GM21717 (cell line): Measurements from ENCODE around the gene RASL10B.
"Not testable (repeated sequence)": the region's sequence is repeated elsewhere in the genome, so short reads cannot be mapped to it uniquely, and the experiment has no call there.

Experiments
- ATAC-seq: cut with Tn5 transposase; IDR thresholded peaks from one replicate; pipeline ENCODE4 v1.9.1; 2021; ENCODE audit warnings: mild to moderate bottlenecking, moderate library complexity; ENCODE audit not compliant: unreplicated experiment

Gene RASL10B, protein sequence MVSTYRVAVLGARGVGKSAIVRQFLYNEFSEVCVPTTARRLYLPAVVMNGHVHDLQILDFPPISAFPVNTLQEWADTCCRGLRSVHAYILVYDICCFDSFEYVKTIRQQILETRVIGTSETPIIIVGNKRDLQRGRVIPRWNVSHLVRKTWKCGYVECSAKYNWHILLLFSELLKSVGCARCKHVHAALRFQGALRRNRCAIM

DNA sequence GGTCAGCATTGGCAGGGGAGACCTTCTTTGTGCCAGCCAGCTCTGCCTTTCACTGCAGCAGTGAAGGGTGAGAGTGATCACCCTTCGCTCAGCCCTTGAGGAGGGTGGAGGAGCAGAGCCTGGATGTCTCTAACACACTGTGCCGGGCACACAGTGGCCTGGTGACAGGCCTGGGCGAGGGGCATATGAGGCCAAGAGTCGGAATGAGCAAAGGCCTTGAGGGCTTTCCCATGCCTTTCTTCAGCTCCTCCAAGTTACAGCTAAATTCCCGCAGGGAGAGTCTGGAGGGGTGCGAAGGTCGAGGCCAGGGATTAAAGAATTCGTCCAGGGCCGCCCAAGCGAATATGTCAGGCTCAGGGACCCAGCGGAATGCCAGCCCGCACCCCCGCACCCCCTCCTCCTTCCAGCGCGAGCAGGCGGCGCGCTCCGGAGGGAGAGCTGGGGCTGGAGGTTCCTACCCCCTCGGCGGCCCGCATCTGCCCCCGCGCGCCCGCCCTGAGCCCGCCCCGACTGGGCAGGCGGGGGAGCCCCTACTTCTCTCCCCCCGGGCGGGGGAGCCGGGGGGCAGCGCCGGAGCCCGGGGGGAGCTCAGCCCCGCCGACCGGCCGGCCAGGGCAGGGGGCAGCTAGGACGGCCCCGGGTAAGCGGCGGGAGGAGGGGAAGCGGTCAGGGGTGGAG, at the start of gene RASL10B:
RASL10B (plus strand) TSS at position 401 of the 678 bp plus-strand sequence. CDS start 3,546 bp downstream, outside the sequence.
- ATAC-seq = no peak

DNA sequence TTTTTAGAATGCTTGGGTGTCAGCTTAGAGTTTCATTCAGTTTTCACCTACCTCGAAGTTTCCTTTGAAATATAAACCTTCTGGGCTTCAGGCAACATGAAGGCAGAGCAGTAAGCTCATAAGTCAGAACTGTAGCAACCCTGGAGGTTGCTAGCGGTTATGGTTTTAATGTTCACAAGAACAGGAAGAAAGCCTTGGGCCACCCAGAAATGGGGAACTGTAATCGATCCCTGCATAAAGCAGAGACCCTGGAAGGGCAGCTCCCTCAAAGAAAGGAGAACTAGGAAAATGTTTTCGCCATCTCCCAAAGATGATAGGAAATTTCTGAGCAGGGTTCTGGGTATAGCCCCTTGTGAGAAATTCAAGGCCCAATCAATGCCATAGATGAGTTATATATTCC, 47.8 kb upstream of the RASL10B start:
- no peak for ATAC-seq

DNA sequence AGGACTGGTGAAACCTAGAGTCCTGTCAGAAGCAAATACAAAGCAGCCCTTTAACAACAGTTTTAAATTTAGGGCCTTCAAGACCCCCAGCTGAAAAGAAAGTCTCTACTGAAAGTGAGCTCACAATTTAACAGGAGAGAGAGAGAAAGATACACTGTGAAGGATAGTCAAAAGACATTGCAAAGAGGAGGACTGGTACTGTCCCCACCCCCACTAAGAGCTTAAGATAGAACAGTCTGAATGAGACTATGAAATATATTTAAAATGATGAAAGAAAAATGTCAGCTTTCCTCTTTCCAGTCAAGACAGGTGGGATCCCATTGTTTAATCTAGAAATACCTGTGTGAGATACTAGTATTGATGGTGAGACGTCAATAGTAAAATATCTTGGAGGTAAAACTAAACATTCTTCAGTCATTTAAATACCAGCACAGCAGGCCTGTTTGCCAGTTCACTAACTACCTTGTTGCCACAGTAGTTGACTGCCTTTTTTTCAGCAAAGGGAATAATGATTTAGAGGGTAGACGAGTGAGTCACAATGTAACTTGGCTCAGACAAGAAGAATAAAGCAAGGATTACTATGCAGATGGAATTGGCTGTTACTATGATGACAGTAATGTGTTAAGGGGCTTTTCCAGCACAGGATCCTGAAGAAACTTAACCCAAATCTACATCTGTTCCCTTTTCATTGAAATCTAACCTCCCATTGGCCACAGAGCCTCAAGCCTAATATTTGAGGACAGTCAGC, 47.2 kb upstream of the RASL10B start:
- no peak for ATAC-seq

DNA sequence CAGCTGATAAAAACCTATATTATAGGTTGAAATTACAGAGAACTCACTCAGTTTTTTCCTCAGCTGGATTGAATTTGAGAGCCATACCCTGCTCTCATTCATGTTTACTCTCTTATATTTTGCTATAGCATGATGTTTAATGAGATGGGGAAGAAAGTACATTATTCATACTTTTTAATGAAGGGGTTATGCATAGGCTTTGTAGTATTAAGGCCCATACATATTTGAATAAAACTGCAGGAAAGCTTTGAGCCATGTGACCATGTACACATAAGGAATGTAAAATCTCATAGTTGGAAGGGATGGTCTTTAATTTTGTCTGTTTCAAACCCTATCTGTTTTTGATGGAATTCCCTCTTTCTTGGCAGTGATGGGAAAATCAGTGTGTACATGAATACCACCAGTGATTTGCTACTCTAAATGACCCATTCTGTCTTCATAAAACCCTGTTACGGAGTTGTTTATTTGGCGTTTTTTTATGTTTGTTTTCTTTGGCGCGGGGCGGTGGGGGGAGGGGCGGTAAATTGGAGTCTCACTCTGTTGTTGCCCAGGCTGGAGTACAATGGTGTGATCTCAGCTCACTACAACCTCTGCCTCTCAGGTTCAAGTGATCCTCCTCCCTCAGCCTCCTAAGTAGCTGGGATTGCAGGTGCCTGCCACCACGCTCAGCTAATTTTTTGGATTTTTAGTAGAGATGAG, 38.8 kb upstream of the RASL10B start:
- no peak for ATAC-seq

DNA sequence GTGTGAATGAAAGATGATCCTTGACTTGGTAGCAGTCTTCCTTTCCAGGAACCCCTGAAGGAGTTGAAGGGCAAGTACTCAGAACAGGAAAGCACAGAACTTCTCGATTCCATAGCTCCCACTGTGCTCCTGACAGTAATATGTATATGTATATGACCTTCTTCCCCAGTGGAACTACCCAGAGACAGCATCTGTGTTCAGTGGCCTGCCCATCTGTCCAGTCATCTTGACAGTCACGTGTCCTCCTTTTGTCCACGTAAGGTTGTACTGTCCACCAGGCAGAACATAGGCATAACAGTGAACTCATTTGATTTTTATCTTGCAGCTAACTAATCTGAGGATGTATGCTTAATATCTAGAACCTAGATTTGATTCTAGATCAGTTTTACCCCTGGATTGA, 37.8 kb upstream of the RASL10B start:
- no peak for ATAC-seq

DNA sequence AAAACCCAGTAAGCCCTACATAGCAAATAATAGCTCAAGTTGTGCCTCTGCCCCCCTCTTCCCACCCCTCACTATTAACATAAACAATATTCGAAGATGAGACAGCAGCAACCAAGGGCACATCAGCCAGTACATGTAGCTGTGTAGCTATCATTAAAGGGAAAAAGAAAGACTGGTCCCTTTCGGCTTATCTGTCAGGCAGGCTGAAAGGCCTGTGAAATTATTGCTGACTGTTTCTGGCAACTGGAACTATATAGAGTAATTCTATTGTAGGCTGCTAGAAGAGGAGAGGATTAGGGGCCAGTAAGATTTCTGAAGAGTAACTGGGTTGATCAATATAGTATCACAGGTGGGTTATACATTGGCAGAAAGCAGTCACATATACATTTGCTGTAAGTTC, 36.5 kb upstream of the RASL10B start:
- ATAC-seq = no peak

DNA sequence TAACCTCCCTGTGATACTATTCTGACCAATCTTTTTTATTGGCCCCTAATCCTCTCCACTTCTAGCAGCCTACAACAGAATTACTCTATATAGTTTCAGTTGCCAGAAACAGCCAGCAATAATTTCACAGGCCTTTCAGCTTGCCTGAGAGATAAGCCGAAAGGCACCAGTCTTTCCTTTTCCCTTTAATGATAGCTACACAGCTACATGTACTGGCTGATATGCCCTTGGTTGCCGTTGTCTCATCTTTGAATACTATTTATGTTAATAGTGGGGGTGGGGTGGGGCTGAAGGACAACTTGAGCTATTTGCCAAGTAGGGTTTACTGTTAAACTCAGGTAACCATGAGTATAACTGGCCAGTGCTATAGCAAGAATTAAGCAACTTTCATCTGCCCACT, 35.8 kb upstream of the RASL10B start:
- no peak for ATAC-seq

DNA sequence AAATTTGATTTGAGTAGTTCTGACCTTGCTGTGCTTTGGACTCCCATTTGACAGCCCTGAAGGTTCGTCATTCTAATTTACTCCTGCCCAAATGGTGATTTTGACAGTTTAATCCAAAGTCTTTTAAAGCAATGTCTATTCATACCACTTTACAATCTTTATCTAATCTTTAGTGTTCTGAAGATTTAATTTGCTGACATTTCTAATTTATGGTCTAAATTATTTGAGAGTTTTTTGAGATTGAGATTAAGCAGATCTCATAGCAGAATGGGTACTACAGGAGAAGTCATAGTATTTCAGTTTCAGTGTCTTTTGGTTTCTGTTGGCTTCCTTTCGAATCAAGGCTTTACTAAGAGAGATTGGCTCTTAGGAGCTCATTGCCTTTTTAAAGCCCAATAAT, 32.6 kb upstream of the RASL10B start:
- no peak for ATAC-seq

DNA sequence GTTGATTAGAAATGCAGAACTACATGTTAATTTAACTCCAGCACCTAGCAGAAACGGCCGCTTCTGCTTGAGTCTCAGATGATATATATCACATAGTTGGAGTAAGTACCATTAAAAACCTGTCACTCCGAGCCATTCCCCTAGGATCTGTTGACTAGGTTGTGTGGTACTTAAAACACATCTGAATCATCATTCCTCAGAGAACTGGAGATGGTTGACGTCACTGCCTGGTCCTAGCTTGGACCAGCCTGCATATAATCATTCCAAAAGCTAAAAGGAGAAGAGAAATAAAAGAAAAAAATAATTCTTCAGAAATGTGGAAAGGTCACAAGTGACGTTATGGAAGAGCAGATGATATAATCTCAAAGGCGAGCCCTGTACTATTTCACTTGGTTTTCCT, 31.3 kb upstream of the RASL10B start:
- no peak for ATAC-seq

DNA sequence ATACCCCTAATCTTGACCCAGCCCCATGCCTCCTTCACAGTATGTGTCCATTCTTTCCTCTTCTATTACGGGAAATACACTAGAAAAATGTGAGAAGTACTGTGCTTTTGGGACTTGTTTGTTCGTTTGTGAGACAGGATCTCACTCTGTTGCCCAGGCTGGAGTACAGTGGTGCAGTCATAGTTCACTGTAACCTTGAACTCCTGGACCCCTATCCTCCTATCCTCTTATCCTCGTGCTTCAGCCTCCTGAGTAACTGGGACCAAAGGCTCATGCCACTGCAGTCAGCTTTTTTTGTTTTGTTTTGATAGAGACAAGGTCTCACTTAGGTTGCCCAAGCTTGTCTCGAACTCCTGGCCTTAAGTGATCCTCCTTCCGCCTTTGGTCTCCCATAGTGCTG, 29.9 kb upstream of the RASL10B start:
- ATAC-seq = no peak

DNA sequence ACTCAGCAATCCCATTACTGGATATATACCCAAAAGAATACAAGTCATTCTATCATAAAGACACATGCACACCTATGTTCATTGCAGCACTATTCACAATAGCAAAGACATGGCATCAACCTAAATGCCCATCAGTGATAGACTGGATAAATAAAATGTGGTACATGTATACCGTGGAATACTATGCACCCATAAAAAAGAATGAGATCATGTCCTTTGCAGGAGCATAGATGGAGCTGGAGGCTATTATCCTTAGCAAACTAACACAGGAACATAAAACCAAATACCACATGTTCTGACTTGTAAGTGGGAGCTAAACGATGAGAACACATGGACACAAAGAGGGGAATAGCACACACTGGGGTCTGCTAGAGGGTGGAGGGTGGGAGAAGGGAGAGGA, 28.1 kb upstream of the RASL10B start:
- not testable (repeated sequence) for ATAC-seq

DNA sequence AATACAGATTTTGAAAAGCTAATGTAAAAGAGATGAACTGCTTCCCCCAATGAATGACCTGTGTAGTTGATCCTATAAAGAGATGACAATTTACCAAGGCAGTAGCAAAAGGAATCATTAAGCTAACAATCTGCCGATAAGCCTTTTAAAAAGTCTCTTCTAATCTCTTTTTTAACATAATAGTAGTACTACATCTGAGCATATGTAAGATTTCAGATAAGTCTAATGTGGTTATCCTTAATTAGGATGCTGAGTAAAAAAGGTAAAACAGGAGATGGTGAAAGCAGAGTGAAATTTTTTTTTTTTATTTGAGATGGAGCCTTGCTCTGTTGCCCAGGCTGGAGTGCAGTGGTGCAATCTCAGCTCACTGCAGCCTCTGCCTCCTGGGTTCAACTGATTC, 26.2 kb upstream of the RASL10B start:
- ATAC-seq = no peak

DNA sequence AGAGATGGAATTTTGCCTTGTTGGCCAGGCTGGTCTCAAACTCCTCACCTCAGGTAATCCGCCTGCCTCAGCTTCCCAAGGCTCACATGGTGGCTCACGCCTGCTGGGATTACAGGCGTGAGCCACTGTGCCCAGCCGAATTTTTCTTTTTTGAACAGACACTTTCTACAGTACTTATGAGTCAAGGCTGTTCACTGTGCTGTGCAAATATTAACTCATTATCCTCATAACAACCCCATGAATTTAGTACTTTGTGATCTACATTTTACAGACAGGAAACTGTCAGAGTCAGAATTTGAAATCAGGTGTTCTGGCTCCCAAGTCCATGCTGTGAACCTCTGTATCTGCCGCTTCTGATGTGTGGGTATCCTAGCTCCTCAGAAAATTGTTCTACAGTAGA, 25.7 kb upstream of the RASL10B start:
- no peak for ATAC-seq

DNA sequence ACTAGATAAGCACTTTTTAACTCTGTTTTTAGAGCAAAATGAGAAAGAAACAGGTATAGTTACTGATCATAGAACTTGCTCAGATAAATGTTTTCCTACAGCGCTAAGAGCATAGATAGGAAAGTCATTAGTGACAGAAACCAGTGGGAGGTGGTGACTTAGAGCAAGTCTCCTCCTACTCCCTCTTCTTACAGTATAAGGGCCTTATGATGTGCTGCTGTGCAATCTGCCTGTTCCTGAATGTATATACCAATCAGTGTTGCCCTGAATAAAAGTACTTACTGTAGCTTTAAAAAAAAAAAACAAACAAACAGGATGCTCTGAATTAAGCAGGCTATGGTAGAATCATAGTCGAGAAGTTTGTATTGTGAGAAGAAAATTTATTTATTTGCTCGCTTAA, 23.3 kb upstream of the RASL10B start:
- no peak for ATAC-seq

DNA sequence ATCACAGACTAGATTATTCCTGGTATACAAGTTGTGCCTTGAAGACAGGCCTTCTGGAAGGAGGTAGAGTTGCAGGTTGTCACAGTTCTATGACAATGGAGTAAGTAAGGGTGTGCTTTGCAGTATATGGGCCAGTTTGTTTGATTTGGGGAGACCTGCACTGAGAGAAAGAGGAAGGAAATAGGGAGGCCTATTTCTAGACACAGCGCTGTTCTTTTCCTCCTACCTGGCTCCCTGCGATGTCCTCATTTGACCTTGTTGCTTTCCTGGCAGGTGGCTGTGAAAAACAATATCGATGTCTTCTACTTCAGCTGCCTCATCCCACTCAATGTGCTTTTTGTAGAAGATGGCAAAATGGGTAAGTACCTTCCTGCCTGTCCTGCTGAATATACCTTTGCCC, 22.5 kb upstream of the RASL10B start:
- ATAC-seq = no peak

DNA sequence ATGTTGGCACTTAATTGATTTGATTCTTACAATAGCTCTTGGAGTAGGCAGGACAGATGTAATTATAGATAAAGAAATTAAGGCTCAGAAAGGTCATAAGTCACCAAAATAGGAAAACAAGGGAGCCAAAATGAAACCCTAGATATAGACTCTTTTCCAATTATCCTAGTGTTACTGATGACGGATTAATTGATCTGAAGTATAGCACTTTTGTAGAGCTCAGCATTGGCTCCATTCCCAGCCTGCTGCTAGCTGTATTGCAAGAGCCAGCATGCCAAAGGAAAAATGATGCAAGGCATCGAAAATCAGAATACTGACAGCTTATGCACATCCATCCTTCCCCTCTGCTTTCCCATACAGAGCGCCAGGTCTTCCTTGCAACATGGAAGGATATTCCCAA, 21.6 kb upstream of the RASL10B start:
- no peak for ATAC-seq

DNA sequence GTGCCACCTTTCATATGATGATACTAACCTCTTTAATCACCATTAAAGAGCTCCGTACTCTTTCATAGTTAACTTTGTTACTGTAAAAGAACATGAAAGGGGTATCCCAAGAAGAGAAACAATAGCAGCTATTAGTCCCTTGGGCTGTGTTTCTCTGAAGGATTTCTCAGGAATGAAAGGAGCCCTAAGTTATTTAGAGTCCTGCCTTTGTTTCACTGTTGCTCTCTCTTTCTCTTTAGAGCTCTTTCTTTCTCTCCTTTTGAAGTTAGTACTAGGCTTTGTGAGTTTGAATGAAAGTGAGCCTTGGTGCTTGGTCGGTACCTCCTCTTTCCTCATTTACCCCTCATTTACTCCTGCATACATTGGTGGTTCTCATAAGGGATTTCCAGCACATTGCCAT, 20.5 kb upstream of the RASL10B start:
- ATAC-seq = no peak

DNA sequence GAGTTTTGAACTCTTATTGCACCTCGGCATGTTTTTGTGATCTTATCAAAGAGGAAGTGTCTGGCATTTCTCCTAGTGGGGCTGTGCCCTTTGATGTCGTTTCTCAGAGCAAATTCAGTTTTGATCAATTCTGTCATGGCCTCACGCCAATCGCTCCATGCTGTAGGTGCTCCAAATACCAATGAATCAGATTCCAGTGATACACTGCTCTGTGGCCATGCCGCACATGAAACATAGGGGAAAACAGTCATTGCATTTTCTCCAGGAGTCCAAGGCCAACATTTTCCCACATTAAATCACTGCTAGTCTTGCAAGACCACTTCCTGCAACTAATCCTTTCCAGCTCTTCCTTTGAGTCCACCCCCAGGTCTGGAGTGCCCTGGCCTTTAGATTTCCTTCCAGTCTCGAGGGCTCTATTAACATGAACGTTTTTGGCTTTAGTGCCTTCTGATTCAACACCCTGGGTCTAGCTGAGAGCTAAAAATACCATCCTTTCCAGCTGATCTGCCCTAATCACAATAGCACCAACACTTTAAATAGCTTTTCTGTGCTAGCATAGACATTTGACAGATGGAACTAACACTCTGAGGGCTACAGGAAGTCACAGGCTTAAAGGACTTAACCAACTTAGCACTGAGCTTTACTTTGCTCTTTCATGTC, 18.2 kb upstream of the RASL10B start:
- no peak for ATAC-seq

DNA sequence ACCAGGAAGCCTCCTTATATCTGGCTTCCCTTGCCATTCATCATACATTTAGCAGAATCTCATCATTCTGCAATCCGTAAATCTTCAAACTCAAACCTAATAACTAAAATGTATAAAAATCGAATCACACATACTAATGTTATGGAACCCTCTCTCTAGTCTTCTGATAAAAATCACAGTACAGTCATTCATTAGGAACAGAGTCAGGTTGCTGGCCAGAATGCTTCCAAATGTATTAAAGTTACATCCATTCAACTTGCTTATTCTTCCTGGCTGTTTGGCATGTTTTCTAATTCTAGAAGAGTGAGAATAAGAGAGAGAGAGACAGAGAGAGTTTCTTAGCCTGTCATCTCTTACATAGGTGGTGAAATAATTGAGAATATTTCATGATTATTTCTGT, 16.5 kb upstream of the RASL10B start:
- no peak for ATAC-seq

DNA sequence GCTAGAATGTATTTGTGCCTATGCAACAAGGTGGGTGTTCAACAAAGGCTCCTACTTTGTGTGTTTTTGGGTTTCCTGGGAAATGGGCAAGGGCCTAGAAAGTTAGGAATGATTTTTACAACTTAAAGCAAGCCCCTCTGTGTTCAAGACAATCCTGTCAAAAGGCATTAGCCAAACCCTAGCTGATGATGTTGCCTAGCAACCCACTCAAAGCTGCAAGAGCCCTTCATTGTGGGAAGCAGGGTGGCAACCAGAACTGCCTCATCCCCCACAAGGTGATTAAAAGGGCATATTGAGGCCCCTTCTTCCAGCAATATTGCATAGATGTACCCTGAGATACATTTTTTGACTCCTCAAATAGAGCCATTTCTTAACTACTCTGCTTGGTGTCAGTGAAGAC, 16.0 kb upstream of the RASL10B start:
- ATAC-seq = no peak

DNA sequence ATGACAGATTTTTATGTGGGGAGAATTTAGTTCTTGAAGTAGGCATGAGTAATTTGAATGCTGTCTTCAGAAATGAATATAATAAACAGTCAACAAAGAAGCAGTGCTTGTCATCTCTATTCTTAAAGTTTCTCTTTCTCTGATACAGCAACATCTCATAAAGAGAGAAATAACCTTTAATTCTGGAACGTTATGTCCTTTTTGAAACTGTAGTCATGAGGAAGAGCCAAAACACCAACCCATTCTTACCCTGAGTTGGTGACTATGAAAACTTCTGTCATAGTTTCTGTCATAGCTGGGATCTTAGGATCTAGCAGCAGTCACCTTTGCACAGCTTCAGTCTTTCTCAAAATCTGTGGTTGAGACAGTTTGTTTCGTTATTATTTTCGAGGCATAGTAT, 15.3 kb upstream of the RASL10B start:
- ATAC-seq = no peak
